HG03139 (cell line): ENCODE results near the gene FAH.

ENCODE experiments used
- ATAC-seq: cut with Tn5 transposase; IDR thresholded peaks from one replicate; pipeline ENCODE4 v1.9.1; 2021; ENCODE audit not compliant: unreplicated experiment

FAH gene

GRCh38 chr15:80171787-80172186 is 19.0 kb downstream of the FAH start:
- no peak for ATAC-seq

DNA sequence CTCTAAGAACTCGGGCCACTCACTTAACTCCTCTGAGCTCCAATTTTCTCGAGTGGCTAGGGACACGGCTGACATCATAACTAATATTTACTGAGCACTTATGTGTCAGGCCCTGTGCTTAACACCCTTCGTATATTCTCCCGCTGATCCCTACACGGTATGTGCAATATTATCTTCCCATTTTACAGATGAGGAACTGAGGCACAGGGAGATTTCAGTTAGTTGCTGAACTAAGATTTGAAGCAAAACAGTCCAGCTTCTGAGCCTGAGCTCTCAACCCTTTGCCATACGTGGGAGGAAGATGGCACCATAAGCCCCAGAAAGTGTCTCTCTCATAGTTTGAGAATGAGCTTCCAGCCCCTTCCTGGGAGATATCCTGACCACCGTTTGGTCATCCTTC is 19.6 kb downstream of the FAH start:
- ATAC-seq = no peak

- peak; percentile 75 for ATAC-seq
These were observed 20.4 kb downstream of the FAH start for GRCh38 chr15:80173022-80173759.

- no peak for ATAC-seq
These were observed 21.4 kb downstream of the FAH start for GRCh38 chr15:80174017-80174746.

- no peak for ATAC-seq
These were observed 22.6 kb downstream of the FAH start for GRCh38 chr15:80175436-80175835.

- ATAC-seq = no peak
These were observed 23.6 kb downstream of the FAH start for GRCh38 chr15:80176443-80176842.

- no peak for ATAC-seq
These were observed 24.4 kb downstream of the FAH start for GRCh38 chr15:80177156-80177555.

DNA sequence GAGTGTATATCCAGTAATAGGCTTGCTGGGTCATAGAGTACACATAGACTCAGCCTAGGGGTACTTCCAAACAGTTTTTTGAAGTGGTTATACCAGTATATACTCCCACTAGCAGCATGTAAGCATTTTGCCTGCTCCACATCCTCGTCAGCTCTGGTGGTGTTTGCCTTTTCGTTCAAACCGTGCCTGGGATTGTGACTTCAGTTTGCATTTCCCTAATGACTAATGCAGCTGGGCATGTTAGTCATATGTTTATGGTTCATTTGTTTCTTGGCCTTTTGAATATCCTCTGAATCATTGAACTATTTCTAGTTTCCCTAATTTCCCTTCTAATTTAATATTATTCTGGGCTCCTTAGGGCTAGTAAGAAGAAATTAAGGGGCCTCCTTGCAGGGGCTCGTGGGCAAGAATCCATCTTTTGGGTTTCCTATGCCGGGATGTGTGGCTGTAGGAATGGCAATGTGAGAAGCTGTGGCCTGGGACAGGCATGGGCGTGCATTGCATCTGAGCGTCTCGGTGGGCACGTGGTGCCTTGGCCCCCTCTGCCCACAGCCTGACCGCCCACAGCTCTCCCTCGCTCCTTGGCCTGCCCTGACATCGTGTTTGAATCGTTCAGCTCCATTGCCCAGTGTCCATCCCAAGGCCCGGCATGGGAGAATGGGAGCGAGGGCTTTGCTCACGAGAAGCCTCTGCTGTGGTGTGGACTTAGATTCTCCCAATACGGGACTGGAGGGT is 26.4 kb downstream of the FAH start:
- no peak for ATAC-seq

GRCh38 chr15:80179935-80180334 is 27.1 kb downstream of the FAH start:
- ATAC-seq = no peak

GRCh38 chr15:80180468-80180867 is 27.7 kb downstream of the FAH start:
- ATAC-seq = no peak

- no peak for ATAC-seq
These were observed 28.2 kb downstream of the FAH start for GRCh38 chr15:80180986-80181385.

- ATAC-seq = no peak
These were observed 29.9 kb downstream of the FAH start for GRCh38 chr15:80182611-80183261.

GRCh38 chr15:80183306-80183705 is 30.5 kb downstream of the FAH start:
- no peak for ATAC-seq

GRCh38 chr15:80183886-80184285 is 31.1 kb downstream of the FAH start:
- no peak for ATAC-seq

GRCh38 chr15:80184554-80184953 is 31.8 kb downstream of the FAH start:
- ATAC-seq = no peak

DNA sequence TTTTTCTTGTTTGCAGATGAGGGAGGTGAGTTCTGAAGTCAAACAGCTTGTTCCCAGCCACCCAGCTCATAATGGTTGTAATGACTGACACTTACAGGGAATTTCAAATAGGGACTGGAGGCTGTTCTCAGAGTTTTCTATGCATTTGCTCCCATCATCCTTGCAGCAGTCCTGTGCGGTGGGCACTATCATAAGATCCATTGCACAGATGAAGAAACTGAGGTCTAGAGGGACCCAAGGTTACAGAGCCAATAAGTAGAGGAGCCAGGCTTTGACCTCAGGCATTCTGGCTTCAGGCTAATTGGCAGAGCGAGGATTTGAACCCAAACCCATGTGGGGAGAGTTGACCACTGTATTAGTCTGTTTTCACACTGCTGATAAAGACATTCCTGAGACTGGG is 32.4 kb downstream of the FAH start:
- ATAC-seq = no peak

DNA sequence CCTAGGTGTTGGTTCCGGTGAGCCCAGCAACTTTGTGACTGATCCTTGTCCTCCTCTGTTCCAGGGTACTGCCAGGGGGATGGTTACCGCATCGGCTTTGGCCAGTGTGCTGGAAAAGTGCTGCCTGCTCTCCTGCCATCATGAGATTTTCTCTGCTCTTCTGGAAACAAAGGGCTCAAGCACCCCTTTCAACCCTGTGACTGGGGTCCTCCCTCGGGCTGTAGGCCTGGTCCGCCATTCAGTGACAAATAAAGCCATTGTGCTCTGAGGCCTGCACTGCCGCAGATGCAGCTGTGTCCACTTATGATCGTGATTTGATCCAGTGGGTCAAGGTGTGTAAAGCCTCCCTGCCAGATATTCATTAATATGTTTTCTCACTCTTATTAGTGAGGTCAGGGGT is 33.3 kb downstream of the FAH start:
- no peak for ATAC-seq

- no peak for ATAC-seq
These were observed 33.8 kb downstream of the FAH start for GRCh38 chr15:80186597-80186996.

DNA sequence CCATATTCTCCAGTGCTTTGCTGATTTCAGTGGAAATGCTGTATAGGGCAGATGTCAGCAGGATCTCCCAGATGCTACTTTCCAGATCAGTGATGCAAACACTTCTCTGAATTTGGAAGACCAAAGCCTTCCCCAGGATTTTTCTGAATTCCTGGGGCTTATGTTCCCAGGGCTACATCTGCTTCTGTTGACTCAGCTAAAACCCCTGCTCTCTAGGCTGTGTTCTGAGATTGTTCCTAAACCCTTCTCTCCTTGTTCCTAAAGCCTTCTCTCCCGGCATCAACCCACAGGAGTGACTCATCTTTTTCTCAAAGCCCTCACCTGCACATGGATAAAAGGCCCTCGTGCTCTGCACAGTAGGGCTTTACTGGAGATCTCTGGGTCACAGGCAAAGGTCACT is 35.5 kb downstream of the FAH start:
- no peak for ATAC-seq

DNA sequence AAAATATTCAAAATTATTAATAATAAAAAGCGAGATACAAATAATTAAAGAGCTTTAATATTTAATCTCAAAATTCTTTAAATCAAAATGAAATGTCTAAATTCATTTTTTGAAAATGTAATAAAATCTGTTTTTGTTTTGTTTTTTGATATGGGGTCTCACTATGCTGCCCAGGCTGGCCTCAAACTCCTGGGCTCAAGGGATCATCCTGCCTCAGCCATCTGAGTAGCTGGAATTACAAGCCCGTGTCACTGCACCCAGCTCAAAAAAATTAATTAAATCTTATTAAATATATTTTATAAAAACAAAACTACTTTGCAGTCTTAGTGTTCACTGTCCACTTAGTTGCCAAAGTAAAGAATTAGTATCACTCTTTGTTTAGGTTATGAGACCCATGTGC is 38.4 kb downstream of the FAH start:
- no peak for ATAC-seq

DNA sequence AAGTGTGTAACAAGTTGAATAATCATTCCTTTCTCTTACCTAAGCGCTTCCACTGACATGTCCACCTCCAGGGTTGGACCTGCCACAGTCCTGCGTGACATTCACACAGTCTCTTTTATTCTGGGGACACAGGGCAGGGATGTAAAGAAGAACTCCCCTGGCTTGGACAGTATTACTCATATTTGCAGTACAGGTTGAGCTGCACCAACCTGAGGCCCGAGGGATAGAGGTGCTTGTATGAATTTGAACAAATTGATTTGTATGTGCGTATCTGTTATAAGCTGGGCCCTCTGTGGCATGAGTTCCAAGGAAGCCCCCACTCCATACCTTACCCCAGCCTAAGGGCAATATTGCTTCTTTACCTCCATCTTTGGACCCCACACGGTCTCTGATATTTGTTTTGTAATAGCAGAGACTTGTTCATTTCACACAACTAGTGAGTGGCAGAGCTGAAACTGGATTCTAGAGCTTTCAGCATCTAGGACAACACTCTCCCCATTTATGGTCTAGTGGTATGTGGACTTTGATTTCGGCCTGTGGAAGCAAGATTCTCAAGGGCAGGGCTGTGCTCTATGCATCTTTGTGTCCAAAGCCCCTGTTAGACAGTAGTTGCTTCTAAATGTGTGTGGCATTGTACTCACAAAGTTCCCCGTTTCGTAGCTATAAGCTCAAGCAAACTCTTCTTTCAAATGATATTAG is 39.2 kb downstream of the FAH start:
- ATAC-seq = no peak
